Measurements from ENCODE around the gene ISY1. TPM values are rescaled to one million over a fixed set of nuclear protein-coding genes. Genes with fewer than 3 reads are reported as not detected.
"Not testable (repeated sequence)": the region's sequence is repeated elsewhere in the genome, so short reads cannot be mapped to it uniquely, and the experiment has no call there.

Gene ISY1
- total and polyA plus RNA-seq, 8 donors: 5.4 to 31.5 (median 13.2) TPM

DNA sequence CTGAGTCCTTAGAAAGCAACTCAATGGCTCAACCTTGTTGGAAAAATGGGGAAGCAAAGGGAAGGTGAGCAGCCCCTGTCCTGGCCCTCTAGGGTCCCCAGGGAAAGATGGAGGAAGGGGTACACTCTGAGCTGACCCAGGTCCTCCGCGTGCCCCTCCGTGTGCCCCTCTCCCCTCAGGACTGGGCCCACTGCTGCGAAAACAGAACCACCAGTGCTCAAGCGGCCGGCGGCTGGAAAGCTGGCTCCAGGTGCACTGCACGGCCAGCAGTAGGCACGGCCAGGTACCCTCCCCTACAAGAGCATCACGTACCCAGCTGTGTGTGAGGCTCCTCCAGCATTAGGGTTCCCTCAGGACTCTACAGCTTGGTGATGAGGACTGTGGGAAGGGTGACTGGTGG lies 65.6 kb downstream of the ISY1 start:
- TF ChIP-seq, protein P1, sequence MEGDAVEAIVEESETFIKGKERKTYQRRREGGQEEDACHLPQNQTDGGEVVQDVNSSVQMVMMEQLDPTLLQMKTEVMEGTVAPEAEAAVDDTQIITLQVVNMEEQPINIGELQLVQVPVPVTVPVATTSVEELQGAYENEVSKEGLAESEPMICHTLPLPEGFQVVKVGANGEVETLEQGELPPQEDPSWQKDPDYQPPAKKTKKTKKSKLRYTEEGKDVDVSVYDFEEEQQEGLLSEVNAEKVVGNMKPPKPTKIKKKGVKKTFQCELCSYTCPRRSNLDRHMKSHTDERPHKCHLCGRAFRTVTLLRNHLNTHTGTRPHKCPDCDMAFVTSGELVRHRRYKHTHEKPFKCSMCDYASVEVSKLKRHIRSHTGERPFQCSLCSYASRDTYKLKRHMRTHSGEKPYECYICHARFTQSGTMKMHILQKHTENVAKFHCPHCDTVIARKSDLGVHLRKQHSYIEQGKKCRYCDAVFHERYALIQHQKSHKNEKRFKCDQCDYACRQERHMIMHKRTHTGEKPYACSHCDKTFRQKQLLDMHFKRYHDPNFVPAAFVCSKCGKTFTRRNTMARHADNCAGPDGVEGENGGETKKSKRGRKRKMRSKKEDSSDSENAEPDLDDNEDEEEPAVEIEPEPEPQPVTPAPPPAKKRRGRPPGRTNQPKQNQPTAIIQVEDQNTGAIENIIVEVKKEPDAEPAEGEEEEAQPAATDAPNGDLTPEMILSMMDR (IDR thresholded peaks at IDR 0.05): no peak
- TF ChIP-seq POLR2AphosphoS5 (IDR thresholded peaks at IDR 0.05) (no peak), EP300 (IDR thresholded peaks at IDR 0.05) (no peak), POLR2A (IDR thresholded peaks at IDR 0.05) (no peak)
- no peaks in the 10 kb centered on the region for H3K4me1 ChIP-seq
- intact Hi-C loops (cut with DNase I; ENCODE audit: low total_unique reads): no loop called here
- WGBS, 5 donors: 88 to 98% (median 96%) methylated on average over 7 to 10 of the region's 10 CpGs
- no peaks in the 10 kb centered on the region for H3K27me3 ChIP-seq
- DNase-seq: no peak
- no peak overlapping the region for H3K27ac ChIP-seq
- peaks cover 28 to 65% (median 55%) of the 10 kb centered on the region in 4 donors for H3K36me3 ChIP-seq
- H3K4me3 ChIP-seq: no peak overlapping the region
- no peaks in the 10 kb centered on the region for H3K9me3 ChIP-seq

DNA sequence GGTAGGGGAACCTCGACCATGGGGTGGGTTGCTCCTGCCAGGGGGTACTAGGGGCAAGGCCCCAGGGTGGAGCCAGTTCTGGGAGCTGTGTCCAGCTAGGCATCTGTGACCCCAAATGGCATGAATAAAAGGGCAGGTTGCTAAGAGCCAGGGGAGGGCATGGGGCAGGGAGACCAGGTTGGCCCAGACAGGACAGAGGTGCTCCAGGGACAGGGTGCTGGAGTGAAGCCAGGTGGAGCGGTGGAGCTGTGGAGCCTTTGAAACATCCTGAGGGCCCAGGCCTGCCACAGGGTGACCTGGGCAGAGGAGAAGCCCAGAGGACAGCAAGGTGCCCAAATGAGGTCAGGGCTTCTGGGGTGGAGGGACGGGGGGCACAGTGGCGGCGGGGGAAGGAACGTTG lies 72.6 kb downstream of the ISY1 start:
- intact Hi-C loops (cut with DNase I; ENCODE audit: low total_unique reads); H3K9me3 ChIP-seq; H3K27me3 ChIP-seq; H3K27ac ChIP-seq; DNase-seq; H3K4me3 ChIP-seq: not testable (repeated sequence)
- Histone ChIP-seq H3K36me3 (peaks cover 15 to 25% (median 23%) of the 10 kb centered on the region in 4 donors), H3K4me1 (peaks cover 6 to 14% (median 8%) of the 10 kb centered on the region in 4 donors)
- WGBS, 5 donors: no CpG with 5 or more reads among the region's 6 CpGs

DNA sequence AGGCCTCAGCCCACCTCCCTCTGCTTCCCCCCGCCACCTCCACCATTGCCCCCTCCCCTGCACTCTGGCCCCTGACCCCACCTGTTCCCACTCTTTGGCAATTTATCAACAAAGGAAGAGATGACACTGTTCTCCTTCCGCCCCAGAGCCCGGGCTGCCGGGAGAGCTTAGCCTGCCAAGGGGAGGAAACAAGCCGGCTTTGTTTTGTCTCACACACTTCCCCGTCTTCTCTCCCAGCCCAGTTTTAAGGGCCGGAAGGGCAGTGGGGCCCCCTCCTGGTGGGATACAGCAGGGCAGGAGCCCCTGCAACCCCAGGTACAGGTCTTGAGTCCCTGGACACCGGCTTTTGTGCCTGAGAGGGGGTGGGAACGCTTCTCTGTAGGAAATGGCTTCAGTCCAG lies 73.0 kb downstream of the ISY1 start:
- H3K9me3 ChIP-seq; H3K27me3 ChIP-seq; intact Hi-C loops (cut with DNase I; ENCODE audit: low total_unique reads); H3K4me3 ChIP-seq: not testable (repeated sequence)
- Histone ChIP-seq H3K36me3 (peaks cover 11 to 21% (median 19%) of the 10 kb centered on the region in 4 donors), H3K4me1 (peaks cover 6 to 14% (median 8%) of the 10 kb centered on the region in 4 donors), H3K27ac (peak overlapping the region in 4 of 5 donors; percentile 49 to 81 (median 74))
- DNase-seq: peak; percentile 52 to 81
- WGBS, 5 donors: 0 to 8% (median 5%) methylated on average over 4 to 5 of the region's 9 CpGs; no CpG with 5 or more reads in 2 of the 5 donors

DNA sequence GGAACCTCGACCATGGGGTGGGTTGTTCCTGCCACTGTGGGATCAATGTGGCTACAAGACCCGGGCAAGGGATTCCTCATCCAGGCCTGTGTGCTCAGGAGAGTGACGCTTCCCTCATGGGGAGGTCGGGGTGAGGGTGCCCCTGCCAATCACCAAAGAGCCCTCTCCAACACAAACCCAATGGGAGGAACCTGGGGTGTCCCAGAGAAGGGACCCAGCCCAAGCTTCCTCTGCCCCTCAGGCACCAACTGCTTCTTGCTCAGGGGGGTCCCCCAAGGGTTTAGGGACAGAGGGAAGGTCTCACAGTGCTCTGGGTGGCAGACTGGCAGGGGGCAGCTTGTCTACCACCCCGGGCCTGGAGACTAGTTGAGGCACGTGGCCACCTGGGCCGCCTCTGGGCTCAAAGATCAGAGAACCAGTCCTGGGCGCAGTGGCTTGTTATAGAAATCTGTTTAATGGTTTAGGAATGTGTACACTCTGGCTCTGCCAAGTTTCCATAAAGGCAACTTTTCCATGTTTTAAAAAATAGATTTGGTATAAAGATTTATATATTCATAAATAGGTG lies 73.6 kb downstream of the ISY1 start:
- DNase-seq: peak; percentile 49 to 71
- WGBS, 5 donors: 43 to 57% (median 51%) methylated on average over 7 to 8 of the region's 8 CpGs
- H3K27me3 ChIP-seq: no peaks in the 10 kb centered on the region
- H3K9me3 ChIP-seq: no peaks in the 10 kb centered on the region
- H3K4me1 ChIP-seq: peaks cover 6 to 14% (median 8%) of the 10 kb centered on the region in 4 donors
- H3K36me3 ChIP-seq: peaks cover 10 to 14% (median 12%) of the 10 kb centered on the region in 4 donors
- peak overlapping the region; percentile 42 to 90 (median 78) for H3K27ac ChIP-seq
- H3K4me3 ChIP-seq: no peak overlapping the region
- no peak for TF ChIP-seq POLR2AphosphoS5 (IDR thresholded peaks at IDR 0.05)
- TF ChIP-seq POLR2A (IDR thresholded peaks at IDR 0.05): no peak
- TF ChIP-seq, protein P1 (IDR thresholded peaks at IDR 0.05): no peak
- no peak for TF ChIP-seq EP300 (IDR thresholded peaks at IDR 0.05)
- intact Hi-C loops (cut with DNase I; ENCODE audit: low total_unique reads): no loop called here

DNA sequence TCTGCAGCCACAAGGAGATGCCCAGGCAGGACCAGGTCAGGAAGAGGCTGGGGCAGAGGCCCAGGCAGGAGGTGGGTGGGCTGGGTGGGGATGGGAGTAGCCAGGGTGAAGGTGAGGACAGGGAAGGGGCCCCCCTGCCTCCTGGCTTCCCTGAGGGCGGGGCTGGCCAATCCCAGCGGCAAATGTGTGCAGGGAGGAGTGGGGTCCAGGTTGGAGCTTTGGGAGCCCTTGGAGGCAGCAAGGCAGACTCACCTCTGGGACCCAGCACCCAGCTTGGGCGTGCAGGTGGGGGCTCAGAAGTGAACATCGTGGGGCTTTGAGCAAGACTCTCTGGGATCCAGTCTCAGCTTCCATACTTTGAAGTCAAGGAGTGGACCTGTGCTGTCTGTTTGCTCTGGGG lies 75.0 kb downstream of the ISY1 start:
- H3K27ac ChIP-seq: peak overlapping the region in 2 of 5 donors; percentile 78 to 90
- peaks cover 6 to 14% (median 8%) of the 10 kb centered on the region in 4 donors for H3K4me1 ChIP-seq
- TF ChIP-seq POLR2AphosphoS5 (IDR thresholded peaks at IDR 0.05) (no peak), POLR2A (IDR thresholded peaks at IDR 0.05) (no peak), EP300 (IDR thresholded peaks at IDR 0.05) (no peak)
- TF ChIP-seq, protein P1 (IDR thresholded peaks at IDR 0.05): no peak
- intact Hi-C loops (cut with DNase I; ENCODE audit: low total_unique reads): no loop called here
- no peaks in the 10 kb centered on the region for H3K36me3 ChIP-seq
- no peak for DNase-seq
- no peak overlapping the region for H3K4me3 ChIP-seq
- 82 to 92% (median 88%) methylated on average over 2 to 4 of the region's 4 CpGs for WGBS, 5 donors
- no peaks in the 10 kb centered on the region for H3K27me3 ChIP-seq
- H3K9me3 ChIP-seq: no peaks in the 10 kb centered on the region

All from stomach (tissue), 9 donors.